ENCODE results near the gene UHRF2.
"Not testable (repeated sequence)": the region's sequence is repeated elsewhere in the genome, so short reads cannot be mapped to it uniquely, and the experiment has no call there.

The UHRF2 gene, protein sequence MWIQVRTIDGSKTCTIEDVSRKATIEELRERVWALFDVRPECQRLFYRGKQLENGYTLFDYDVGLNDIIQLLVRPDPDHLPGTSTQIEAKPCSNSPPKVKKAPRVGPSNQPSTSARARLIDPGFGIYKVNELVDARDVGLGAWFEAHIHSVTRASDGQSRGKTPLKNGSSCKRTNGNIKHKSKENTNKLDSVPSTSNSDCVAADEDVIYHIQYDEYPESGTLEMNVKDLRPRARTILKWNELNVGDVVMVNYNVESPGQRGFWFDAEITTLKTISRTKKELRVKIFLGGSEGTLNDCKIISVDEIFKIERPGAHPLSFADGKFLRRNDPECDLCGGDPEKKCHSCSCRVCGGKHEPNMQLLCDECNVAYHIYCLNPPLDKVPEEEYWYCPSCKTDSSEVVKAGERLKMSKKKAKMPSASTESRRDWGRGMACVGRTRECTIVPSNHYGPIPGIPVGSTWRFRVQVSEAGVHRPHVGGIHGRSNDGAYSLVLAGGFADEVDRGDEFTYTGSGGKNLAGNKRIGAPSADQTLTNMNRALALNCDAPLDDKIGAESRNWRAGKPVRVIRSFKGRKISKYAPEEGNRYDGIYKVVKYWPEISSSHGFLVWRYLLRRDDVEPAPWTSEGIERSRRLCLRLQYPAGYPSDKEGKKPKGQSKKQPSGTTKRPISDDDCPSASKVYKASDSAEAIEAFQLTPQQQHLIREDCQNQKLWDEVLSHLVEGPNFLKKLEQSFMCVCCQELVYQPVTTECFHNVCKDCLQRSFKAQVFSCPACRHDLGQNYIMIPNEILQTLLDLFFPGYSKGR

DNA sequence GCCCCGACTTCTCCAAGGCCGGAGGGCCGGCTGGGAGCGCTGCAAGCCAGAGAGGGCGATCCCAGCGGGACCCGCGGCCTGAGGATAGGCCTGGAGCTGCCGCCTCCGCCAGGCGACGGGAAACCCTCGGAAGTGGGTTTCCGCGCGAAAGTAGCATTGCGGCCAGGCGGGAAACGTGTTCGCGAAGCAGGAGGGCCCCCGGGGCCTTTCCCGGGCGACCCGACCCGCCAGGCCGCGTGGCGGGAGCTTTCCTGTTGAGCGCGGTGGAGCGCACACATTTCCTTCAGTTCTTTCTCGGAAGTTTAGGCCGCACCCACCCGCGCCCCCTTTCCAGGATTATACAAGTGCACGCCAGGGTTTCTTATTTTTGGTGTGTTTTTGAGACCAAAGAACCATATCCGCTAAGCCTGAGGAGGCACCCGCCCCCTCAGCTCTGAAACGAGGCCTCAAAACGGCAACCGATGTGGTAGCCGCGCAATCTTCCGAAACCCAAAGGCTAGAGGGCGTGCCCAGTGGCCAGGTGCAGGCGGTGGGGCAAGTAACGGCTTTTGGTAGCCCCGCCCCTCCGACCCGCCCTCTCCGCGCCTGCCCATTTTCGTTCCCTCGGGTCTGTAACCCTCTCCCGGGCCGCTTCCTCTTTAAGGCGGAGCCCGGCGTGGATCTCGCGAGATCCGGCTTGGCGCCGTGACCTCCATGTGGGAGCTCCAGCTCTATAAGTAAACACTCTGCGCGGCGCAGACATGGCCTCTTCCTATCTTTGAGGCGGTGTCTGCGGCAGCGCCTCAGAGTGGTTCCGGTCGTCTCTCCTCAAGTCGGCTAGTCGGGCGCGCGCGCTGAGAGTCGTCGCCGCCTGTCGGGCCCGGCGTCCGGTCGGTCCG is at the start of gene UHRF2:
TSS of gene UHRF2 (plus strand) at position 713 of the 878 bp plus-strand sequence. CDS start 292 bp downstream, outside the sequence.
- TF ChIP-seq YY1 (IDR thresholded peaks at IDR 0.05; ENCODE audit: insufficient read depth, insufficient read length) = peak; percentile 56
- TF ChIP-seq ZNF274 (IDR thresholded peaks at IDR 0.05; ENCODE audit: low read depth, low read length) = no peak
- no peak for TF ChIP-seq SUZ12 (IDR thresholded peaks at IDR 0.05; ENCODE audit: extremely low read depth, insufficient read depth, insufficient read length)
- Histone ChIP-seq H3K27me3 (ENCODE audit: insufficient read depth, insufficient read length) (no peaks in the 10 kb centered on the region), H3K4me1 (ENCODE audit: insufficient read depth, insufficient read length) (no peaks in the 10 kb centered on the region), H3K9me3 (ENCODE audit: insufficient read depth, low read length) (no peaks in the 10 kb centered on the region), H3K36me3 (ENCODE audit: insufficient read depth, insufficient read length, low read length) (peaks cover 14% of the 10 kb centered on the region), H3K9ac (ENCODE audit: insufficient read length, low read depth) (peak within 1 kb of the TSS; percentile 99), H3K4me3 (ENCODE audit: insufficient read length, low read depth) (peak within 1 kb of the TSS; percentile 95)
- DNase-seq (ENCODE audit: low read depth, low spot score) = peak; percentile 98

DNA sequence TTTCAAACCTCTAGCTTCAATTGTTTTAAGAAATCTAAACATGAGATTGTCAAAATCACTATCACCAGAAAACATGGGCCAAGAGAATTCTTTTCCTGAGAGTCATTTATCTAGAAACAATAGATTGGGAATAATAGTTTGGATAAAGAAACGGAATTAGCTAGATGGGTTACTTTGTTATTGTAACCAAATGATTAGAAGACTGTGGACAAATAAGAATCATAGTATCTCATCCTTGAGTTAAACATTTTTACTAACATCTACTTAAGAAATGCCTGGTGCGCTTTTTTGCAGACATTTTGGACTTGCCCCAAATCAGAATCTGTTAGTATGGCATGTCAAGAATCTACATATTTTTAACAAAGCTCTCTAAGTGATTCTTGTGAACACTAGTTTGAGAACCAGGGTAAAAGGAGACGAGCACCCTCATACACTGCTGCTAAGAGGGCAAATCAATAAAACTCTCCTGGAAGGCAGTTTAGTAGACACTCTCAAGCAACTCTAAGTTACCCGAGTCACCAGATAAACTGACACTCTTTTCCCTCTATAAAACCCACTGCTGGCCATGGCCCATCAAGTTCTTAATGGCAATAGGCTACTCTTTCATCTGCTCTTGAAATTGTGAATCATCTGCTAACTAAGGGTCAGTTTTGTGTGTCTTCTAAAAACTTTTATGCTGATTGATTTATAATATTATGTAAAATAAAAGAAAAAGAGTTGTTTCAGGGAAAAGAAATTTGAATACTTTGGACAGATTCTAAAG is 45.7 kb upstream of the UHRF2 start:
- TF ChIP-seq ZNF274 (IDR thresholded peaks at IDR 0.05; ENCODE audit: low read depth, low read length) (no peak), SUZ12 (IDR thresholded peaks at IDR 0.05; ENCODE audit: extremely low read depth, insufficient read depth, insufficient read length) (no peak), YY1 (IDR thresholded peaks at IDR 0.05; ENCODE audit: insufficient read depth, insufficient read length) (no peak)

DNA sequence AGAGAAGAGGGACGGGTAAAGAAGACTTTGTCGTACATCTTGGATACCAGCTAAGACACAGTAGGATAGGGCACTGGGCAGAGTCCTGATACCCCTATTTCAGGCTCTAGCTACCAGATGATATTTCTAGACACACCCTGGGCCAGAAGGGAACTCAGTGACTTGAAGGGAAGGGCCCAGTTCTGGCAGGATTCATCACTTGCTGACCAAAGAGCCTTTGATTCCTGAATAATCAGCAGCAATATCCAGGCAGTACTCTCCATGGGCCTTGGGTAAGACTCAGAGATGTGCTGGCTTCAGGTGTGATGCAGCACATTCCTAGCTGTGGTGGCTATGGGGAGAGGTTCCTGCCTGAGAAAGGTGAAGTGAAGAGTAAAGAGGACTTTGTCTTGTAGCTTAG is 44.2 kb upstream of the UHRF2 start:
- no peak for TF ChIP-seq YY1 (IDR thresholded peaks at IDR 0.05; ENCODE audit: insufficient read depth, insufficient read length)
- TF ChIP-seq ZNF274 (IDR thresholded peaks at IDR 0.05; ENCODE audit: low read depth, low read length) = no peak
- Histone ChIP-seq H3K27me3 (ENCODE audit: insufficient read depth, insufficient read length) (no peaks in the 10 kb centered on the region), H3K9me3 (ENCODE audit: insufficient read depth, low read length) (peaks cover 34% of the 10 kb centered on the region), H3K9ac (ENCODE audit: insufficient read length, low read depth) (no peak overlapping the region), H3K4me1 (ENCODE audit: insufficient read depth, insufficient read length) (no peaks in the 10 kb centered on the region), H3K36me3 (ENCODE audit: insufficient read depth, insufficient read length, low read length) (no peaks in the 10 kb centered on the region), H3K4me3 (ENCODE audit: insufficient read length, low read depth) (no peak overlapping the region)
- no peak for DNase-seq (ENCODE audit: low read depth, low spot score)

More for the DNA sequence above, 45.7 kb upstream of the UHRF2 start:
- no peaks in the 10 kb centered on the region for H3K4me1 ChIP-seq (ENCODE audit: insufficient read depth, insufficient read length)
- H3K36me3 ChIP-seq (ENCODE audit: insufficient read depth, insufficient read length, low read length) = no peaks in the 10 kb centered on the region
- no peak overlapping the region for H3K4me3 ChIP-seq (ENCODE audit: insufficient read length, low read depth)
- no peak overlapping the region for H3K9ac ChIP-seq (ENCODE audit: insufficient read length, low read depth)
- H3K27me3 ChIP-seq (ENCODE audit: insufficient read depth, insufficient read length) = no peaks in the 10 kb centered on the region
- no peak for DNase-seq (ENCODE audit: low read depth, low spot score)
- H3K9me3 ChIP-seq (ENCODE audit: insufficient read depth, low read length) = peaks cover 28% of the 10 kb centered on the region

DNA sequence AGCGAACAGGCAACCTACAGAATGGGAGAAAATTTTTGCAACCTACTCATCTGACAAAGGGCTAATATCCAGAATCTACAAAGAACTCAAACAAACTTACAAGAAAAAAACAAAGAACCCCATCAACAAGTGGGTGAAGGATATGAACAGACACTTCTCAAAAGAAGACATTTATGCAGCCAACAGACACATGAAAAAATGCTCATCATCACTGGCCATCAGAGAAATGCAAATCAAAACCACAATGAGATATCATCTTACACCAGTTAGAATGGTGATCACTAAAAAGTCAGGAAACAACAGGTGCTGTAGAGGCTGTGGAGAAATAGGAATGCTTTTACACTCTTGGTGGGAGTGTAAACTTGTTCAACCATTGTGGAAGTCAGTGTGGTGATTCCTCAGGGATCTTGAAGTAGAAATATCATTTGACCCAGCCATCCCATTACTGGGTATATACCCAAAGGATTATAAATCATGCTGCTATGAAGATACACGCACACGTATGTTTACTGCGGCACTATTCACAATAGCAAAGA is 31.5 kb upstream of the UHRF2 start:
- not testable (repeated sequence) for H3K9me3 ChIP-seq (ENCODE audit: insufficient read depth, low read length); H3K4me1 ChIP-seq (ENCODE audit: insufficient read depth, insufficient read length); DNase-seq (ENCODE audit: low read depth, low spot score); H3K36me3 ChIP-seq (ENCODE audit: insufficient read depth, insufficient read length, low read length); H3K4me3 ChIP-seq (ENCODE audit: insufficient read length, low read depth); H3K9ac ChIP-seq (ENCODE audit: insufficient read length, low read depth); H3K27me3 ChIP-seq (ENCODE audit: insufficient read depth, insufficient read length)

DNA sequence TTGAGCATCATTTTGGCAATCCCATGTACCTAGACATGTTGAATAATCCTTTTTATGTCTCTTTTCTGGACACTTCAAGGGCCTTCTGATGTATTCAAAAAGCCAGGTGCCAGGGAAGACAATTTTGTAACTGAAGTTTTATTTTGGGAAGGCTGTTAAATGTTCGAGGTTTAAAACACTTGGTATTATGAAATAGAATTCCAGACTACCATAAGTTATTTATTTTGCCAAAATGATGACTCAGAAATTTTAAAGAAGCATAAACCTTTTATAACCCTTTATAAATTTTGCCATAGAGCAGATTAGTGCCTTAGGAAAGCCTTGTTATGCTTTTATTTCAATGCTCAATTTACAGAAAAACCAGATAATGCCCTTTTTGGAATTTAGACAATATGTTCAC is 30.3 kb upstream of the UHRF2 start:
- Histone ChIP-seq H3K27me3 (ENCODE audit: insufficient read depth, insufficient read length) (no peaks in the 10 kb centered on the region), H3K4me3 (ENCODE audit: insufficient read length, low read depth) (no peak overlapping the region), H3K9ac (ENCODE audit: insufficient read length, low read depth) (no peak overlapping the region), H3K36me3 (ENCODE audit: insufficient read depth, insufficient read length, low read length) (no peaks in the 10 kb centered on the region), H3K4me1 (ENCODE audit: insufficient read depth, insufficient read length) (no peaks in the 10 kb centered on the region), H3K9me3 (ENCODE audit: insufficient read depth, low read length) (peaks cover 5% of the 10 kb centered on the region; the same call in 1 of the 2 replicates)
- no peak for DNase-seq (ENCODE audit: low read depth, low spot score)
- no peak for TF ChIP-seq ZNF274 (IDR thresholded peaks at IDR 0.05; ENCODE audit: low read depth, low read length)
- TF ChIP-seq YY1 (IDR thresholded peaks at IDR 0.05; ENCODE audit: insufficient read depth, insufficient read length) = no peak
- TF ChIP-seq SUZ12 (IDR thresholded peaks at IDR 0.05; ENCODE audit: extremely low read depth, insufficient read depth, insufficient read length) = no peak

DNA sequence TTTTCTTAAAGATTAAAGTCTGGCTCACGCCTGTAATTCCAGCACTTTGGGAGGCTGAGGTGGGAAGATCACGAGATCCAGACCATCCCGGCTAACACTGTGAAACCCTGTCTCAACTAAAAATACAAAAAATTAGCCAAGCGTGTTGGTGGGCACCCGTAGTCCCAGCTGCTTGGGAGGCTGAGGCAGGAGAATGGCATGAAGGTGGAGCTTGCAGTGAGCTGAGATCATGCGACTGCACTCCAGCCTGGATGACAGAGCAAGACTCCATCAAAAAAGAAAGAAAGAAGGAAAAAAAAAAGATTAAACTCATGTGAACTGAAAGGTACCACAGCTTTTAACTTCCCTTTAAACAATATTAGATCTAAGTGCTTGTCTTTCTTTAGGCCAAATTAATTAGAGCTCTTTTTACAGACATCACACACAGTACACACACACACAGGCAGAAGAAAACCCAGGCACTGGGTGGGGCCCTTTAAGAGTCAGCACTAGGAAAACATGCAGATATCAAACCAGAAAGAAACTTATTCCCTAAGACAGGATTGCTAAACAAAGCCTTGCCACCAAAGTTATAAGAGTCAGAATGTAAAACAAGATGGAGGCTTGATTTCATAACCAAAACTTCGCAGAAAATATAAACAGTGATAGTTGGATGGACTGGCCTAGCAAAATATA is 29.3 kb upstream of the UHRF2 start:
- Histone ChIP-seq H3K9me3 (ENCODE audit: insufficient read depth, low read length) (peaks cover 5% of the 10 kb centered on the region; the same call in 1 of the 2 replicates), H3K9ac (ENCODE audit: insufficient read length, low read depth) (no peak overlapping the region), H3K36me3 (ENCODE audit: insufficient read depth, insufficient read length, low read length) (no peaks in the 10 kb centered on the region), H3K27me3 (ENCODE audit: insufficient read depth, insufficient read length) (no peaks in the 10 kb centered on the region), H3K4me1 (ENCODE audit: insufficient read depth, insufficient read length) (no peaks in the 10 kb centered on the region), H3K4me3 (ENCODE audit: insufficient read length, low read depth) (no peak overlapping the region)
- DNase-seq (ENCODE audit: low read depth, low spot score) = no peak
- TF ChIP-seq YY1 (IDR thresholded peaks at IDR 0.05; ENCODE audit: insufficient read depth, insufficient read length) (no peak), ZNF274 (IDR thresholded peaks at IDR 0.05; ENCODE audit: low read depth, low read length) (no peak), SUZ12 (IDR thresholded peaks at IDR 0.05; ENCODE audit: extremely low read depth, insufficient read depth, insufficient read length) (no peak)
